Endothelial cell of umbilical vein (primary cell): Measurements from ENCODE around the gene SVIP. TPM values are rescaled to one million over a fixed set of nuclear protein-coding genes. Genes with fewer than 3 reads are reported as not detected.
A peak's percentile ranks its signal among the peaks of the same experiment; 100 is the strongest.

Experiments used
- BruUV-seq: library from RNA; stranded (reverse); fragments of 400-500 nt; replicated peaks from 2 replicates; lab custom pipeline; 2021; lab: Mats Ljungman, UMichigan
- CTCF ChIA-PET: fragments of 300-600, 350-600 bp; sonication (Branson Sonifier 250); formaldehyde crosslinking; loops from one replicate; lab custom pipeline; 2021; ENCODE audit warnings: antibody characterized with exemption, inconsistent platforms; lab: Charles Lee
- POLR2A ChIA-PET: fragments of 300-600, 350-600 bp; sonication (Branson Sonifier 250); formaldehyde crosslinking; loops from one replicate; lab custom pipeline; 2021; ENCODE audit warnings: antibody characterized with exemption, inconsistent platforms; lab: Charles Lee
- DNase-seq: peaks from one replicate; pipeline ENCODE4 v3.0.0-alpha.2; 2011; ENCODE audit warnings: low read depth, low spot score
- FAIRE-seq: peaks from 2 replicates; lab custom pipeline; 2011; peaks lifted over from hg19 to GRCh38; lab: Jason Lieb, UNC
- H2AFZ ChIP-seq: 2 replicates; pipeline ENCODE4 v1.6.0; 2012; ENCODE audit warnings: low read depth, low read length, control low read depth, inconsistent platforms
- H3K27ac ChIP-seq: 2 replicates; pipeline ENCODE4 v1.5.1; 2011; ENCODE audit warnings: low read depth, mild to moderate bottlenecking, control low read depth, low read length, moderate library complexity; ENCODE audit not compliant: insufficient read depth
- H3K27me3 ChIP-seq, 2 experiments: 2 replicates each; pipeline versions ENCODE4 v1.6.0 to v1.6.1; 2011; ENCODE audit warnings: low read length in 2 of 2, mixed read lengths in 1 of 2; ENCODE audit not compliant: control insufficient read depth in 2 of 2, insufficient read depth in 2 of 2
- H3K36me3 ChIP-seq, 2 experiments: 2 replicates in 1 of 2; 3 replicates in 1 of 2; pipeline ENCODE4 v1.5.1; 2011; ENCODE audit warnings: low read length in 2 of 2, mild to moderate bottlenecking in 1 of 2, moderate library complexity in 1 of 2; ENCODE audit not compliant: control insufficient read depth in 2 of 2, insufficient read depth in 2 of 2; ENCODE audit errors: extremely low read depth in 1 of 2
- H3K4me1 ChIP-seq: 3 replicates; pipeline ENCODE4 v1.5.1; 2011; ENCODE audit warnings: mild to moderate bottlenecking, low read length; ENCODE audit not compliant: control insufficient read depth, insufficient read depth; ENCODE audit errors: extremely low read depth
- H3K4me2 ChIP-seq: 2 replicates; pipeline ENCODE4 v1.6.1; 2011; ENCODE audit warnings: low read length, control low read depth, mixed read lengths; ENCODE audit not compliant: insufficient read depth
- H3K4me3 ChIP-seq, 3 experiments: fragments of 200-600 bp in 1 of 3; sonication (generic), shearing (Covaris generic) in 1 of 3; replicated peaks in 1 of 3; 2 replicates each; pipeline ENCODE4 v1.5.1; 2011 to 2016; ENCODE audit warnings: control low read depth in 3 of 3, low read length in 3 of 3, mild to moderate bottlenecking in 2 of 3, inconsistent platforms in 1 of 3, low read depth in 1 of 3, moderate library complexity in 1 of 3; ENCODE audit not compliant: insufficient read depth in 1 of 3
- H3K79me2 ChIP-seq: 2 replicates; pipeline ENCODE4 v1.6.0; 2012; ENCODE audit warnings: low read length, inconsistent platforms; ENCODE audit not compliant: control insufficient read depth, insufficient read depth
- H3K9ac ChIP-seq: replicated peaks from 2 replicates; pipeline ENCODE3; 2011; ENCODE audit warnings: low read length, control low read depth; ENCODE audit not compliant: insufficient read depth; ENCODE audit errors: extremely low read depth
- H3K9me1 ChIP-seq: replicated peaks from 3 replicates; pipeline ENCODE4 v1.6.0; 2011; ENCODE audit warnings: mild to moderate bottlenecking, low read length; ENCODE audit not compliant: control insufficient read depth, insufficient read depth; ENCODE audit errors: extremely low read depth
- H3K9me3 ChIP-seq: replicated peaks from 2 replicates; pipeline ENCODE4 v1.5.1; 2012; ENCODE audit warnings: low read length, inconsistent platforms; ENCODE audit not compliant: control insufficient read depth, insufficient read depth
- H4K20me1 ChIP-seq: replicated peaks from 2 replicates; pipeline ENCODE3; 2011; ENCODE audit warnings: mild to moderate bottlenecking, low read length; ENCODE audit not compliant: control insufficient read depth, insufficient read depth; ENCODE audit errors: extremely low read depth
- CTCF ChIP-seq, 2 donors: IDR thresholded peaks; 1 replicate in 1 of 2; 2 replicates in 1 of 2; pipeline ENCODE4 v1.5.1; 2011; ENCODE audit warnings: low read length in 2 of 2, mild to moderate bottlenecking in 2 of 2, moderate library complexity in 2 of 2, control low read depth in 1 of 2, inconsistent platforms in 1 of 2, low read depth in 1 of 2; ENCODE audit not compliant: insufficient read depth in 1 of 2; ENCODE audit errors: extremely low read depth in 1 of 2
- EZH2 ChIP-seq: IDR thresholded peaks from 2 replicates; pipeline ENCODE4 v1.6.1; 2012; ENCODE audit warnings: borderline replicate concordance, low read depth, mild to moderate bottlenecking, moderate library complexity, low read length, inconsistent platforms; ENCODE audit not compliant: severe bottlenecking
- FOS ChIP-seq: IDR thresholded peaks from 2 replicates; pipeline ENCODE4 v1.6.1; 2011; ENCODE audit warnings: mild to moderate bottlenecking, low read length, moderate library complexity, borderline replicate concordance; ENCODE audit not compliant: insufficient read depth
- GATA2 ChIP-seq: IDR thresholded peaks from 2 replicates; pipeline ENCODE4 v1.7.0; 2011; ENCODE audit warnings: low read depth, mild to moderate bottlenecking, moderate library complexity, mixed read lengths, low read length; ENCODE audit not compliant: insufficient read length, insufficient read depth
- JUN ChIP-seq: IDR thresholded peaks from 2 replicates; pipeline ENCODE4 v1.6.1; 2011; ENCODE audit warnings: borderline replicate concordance, low read depth; ENCODE audit not compliant: insufficient read length, insufficient read depth
- MAX ChIP-seq: IDR thresholded peaks from 2 replicates; pipeline ENCODE4 v1.6.1; 2011; ENCODE audit not compliant: insufficient read depth, insufficient read length
- MYC ChIP-seq: IDR thresholded peaks from one replicate; pipeline ENCODE4 v1.6.1; 2011; ENCODE audit warnings: mild to moderate bottlenecking, low read depth, low read length
- POLR2A ChIP-seq: IDR thresholded peaks from 2 replicates; pipeline ENCODE4 v1.6.1; 2012; ENCODE audit warnings: low read depth, mild to moderate bottlenecking, control low read depth, low read length
- POLR2AphosphoS5 ChIP-seq: IDR thresholded peaks from 2 replicates; pipeline ENCODE4 v1.6.1; 2012; ENCODE audit warnings: low read depth, mild to moderate bottlenecking, control low read depth, low read length, moderate library complexity; ENCODE audit not compliant: insufficient read depth
- dilution Hi-C: fragments of 300-500 bp; cut with MboI; formaldehyde crosslinking; loops from one replicate; pipeline ENCODE4 v1.15.0; 2019; ENCODE audit warnings: low sequenced_read_pairs; ENCODE audit not compliant: extremely low pct_ligation_motif_present
- intact Hi-C: fragments of 100-400 bp; cut with micrococcal nuclease; formaldehyde crosslinking; loops from one replicate; pipeline ENCODE4 v1.10.0; 2022
- polyA plus RNA-seq, 4 experiments: library from polyadenylated mRNA; depleted of rRNA in 3 of 4; stranded (reverse) in 3 of 4; unstranded in 1 of 4; fragments of >200 nt; gene quantifications; 2 replicates each; pipeline versions ENCODE4 v1.2.1 to v1.2.3, GENCODE V29; 2011 to 2012; ENCODE audit warnings: missing spikeins in 1 of 4
- total RNA-seq: library from RNA; stranded (reverse); gene quantifications from 2 replicates; pipeline ENCODE4 v1.2.3, GENCODE V29; 2021

The SVIP gene
- total and polyA plus RNA-seq, 2 donors (not counting 3 experiments of a cell fraction or from before 2014, with no cell fraction given), result 4.6 to 69.5 TPM

GRCh38 chr11:22878604-22879003 lies 49.0 kb upstream of the SVIP start:
- Histone ChIP-seq H3K9me1 (no peaks in the 10 kb centered on the region), H3K27me3 (no peaks in the 10 kb centered on the region), H3K9ac (no peak overlapping the region), H3K4me3 (no peak overlapping the region), H3K79me2 (no peaks in the 10 kb centered on the region), H3K9me3 (no peaks in the 10 kb centered on the region), H2AFZ (no peak overlapping the region), H4K20me1 (no peaks in the 10 kb centered on the region), H3K36me3 (no peaks in the 10 kb centered on the region), H3K4me2 (no peak overlapping the region), H3K4me1 (peaks cover 3% of the 10 kb centered on the region), H3K27ac (no peak overlapping the region)
- DNase-seq (peak; percentile 3), FAIRE-seq (no peak)
- intact Hi-C loops, result loop anchor here (5.0 to 10.0 kb wide), 2 partner anchors 1444 to 1626 kb away; no protein-coding TSS in a partner anchor
- TF ChIP-seq EZH2, result no peak
- no peak for TF ChIP-seq POLR2A
- TF ChIP-seq MAX, result no peak
- no peak for TF ChIP-seq GATA2
- TF ChIP-seq MYC, result no peak
- no peak for TF ChIP-seq CTCF (IDR thresholded peaks at IDR 0.05; ENCODE audit: extremely low read depth in 1 of 2, insufficient read depth in 1 of 2, low read depth in 1 of 2, low read length in 2 of 2)
- TF ChIP-seq POLR2AphosphoS5, result no peak
- no peak for TF ChIP-seq JUN
- TF ChIP-seq FOS, result no peak
- BruUV-seq, result no TSS peak
- POLR2A ChIA-PET, result no interaction called here
- CTCF ChIA-PET, result interaction anchor here (3.5 kb wide), 1 partner anchor 1508 kb away, joined by 30 read pairs; no protein-coding TSS in a partner anchor
- dilution Hi-C loops, result no loop called here
